G401 (cell line): ENCODE data around the gene TRIM71. TPM values are rescaled to one million over a fixed set of nuclear protein-coding genes. Genes with fewer than 3 reads are reported as not detected.

Experiments
- total RNA-seq: library from RNA; depleted of rRNA; stranded (reverse); fragments of >200 nt; shearing (Covaris generic); gene quantifications from 2 replicates; pipeline ENCODE4 v1.2.3, GENCODE V29; 2014; rRNA removed

Gene TRIM71
- total RNA-seq, 1 experiment from 2014 or later = 28.0 TPM

Other genes with a start within 250 kb of the TRIM71 start
- 46.6 and 78.6 TPM in 2 replicates for gene DYNC1LI1, start 247.1 kb upstream of the TRIM71 start, total RNA-seq
- 23.1 and 23.9 TPM in 2 replicates for gene CNOT10, start 132.8 kb upstream of the TRIM71 start, total RNA-seq
- gene CCR4, start 133.6 kb downstream of the TRIM71 start, total RNA-seq = 0.06 and 0.07 TPM in 2 replicates